Measurements from ENCODE around the gene MXD4.

Gene MXD4

GRCh38 chr4:2289311-2289954 lies 27.5 kb upstream of the MXD4 start:
- TF ChIP-seq POLR2AphosphoS5 (IDR thresholded peaks at IDR 0.05; ENCODE audit: low read depth, low read length) (no peak), REST (IDR thresholded peaks at IDR 0.05; ENCODE audit: insufficient read depth in 1 of 2, low read depth in 2 of 2, low read length in 2 of 2) (no peak), TAF1 (IDR thresholded peaks at IDR 0.05; ENCODE audit: borderline replicate concordance, insufficient read depth, low read length) (no peak), SIN3A (IDR thresholded peaks at IDR 0.05; ENCODE audit: borderline replicate concordance, insufficient read depth, low read length) (no peak), FOXP2 (optimal IDR thresholded peaks at IDR 0.05; ENCODE audit: borderline replicate concordance, extremely low read depth, extremely low read length, insufficient read depth) (no peak)

GRCh38 chr4:2288051-2288541 lies 26.2 kb upstream of the MXD4 start:
- TF ChIP-seq POLR2AphosphoS5 (IDR thresholded peaks at IDR 0.05; ENCODE audit: low read depth, low read length) = no peak
- TF ChIP-seq FOXP2 (optimal IDR thresholded peaks at IDR 0.05; ENCODE audit: borderline replicate concordance, extremely low read depth, extremely low read length, insufficient read depth) = no peak
- no peak for TF ChIP-seq REST (IDR thresholded peaks at IDR 0.05; ENCODE audit: insufficient read depth in 1 of 2, low read depth in 2 of 2, low read length in 2 of 2)
- no peak for TF ChIP-seq SIN3A (IDR thresholded peaks at IDR 0.05; ENCODE audit: borderline replicate concordance, insufficient read depth, low read length)
- no peak for TF ChIP-seq TAF1 (IDR thresholded peaks at IDR 0.05; ENCODE audit: borderline replicate concordance, insufficient read depth, low read length)

- no peak for TF ChIP-seq REST (IDR thresholded peaks at IDR 0.05; ENCODE audit: insufficient read depth in 1 of 2, low read depth in 2 of 2, low read length in 2 of 2)
- TF ChIP-seq SIN3A (IDR thresholded peaks at IDR 0.05; ENCODE audit: borderline replicate concordance, insufficient read depth, low read length) = no peak
- TF ChIP-seq FOXP2 (optimal IDR thresholded peaks at IDR 0.05; ENCODE audit: borderline replicate concordance, extremely low read depth, extremely low read length, insufficient read depth) = no peak
- no peak for TF ChIP-seq POLR2AphosphoS5 (IDR thresholded peaks at IDR 0.05; ENCODE audit: low read depth, low read length)
- no peak for TF ChIP-seq TAF1 (IDR thresholded peaks at IDR 0.05; ENCODE audit: borderline replicate concordance, insufficient read depth, low read length)
These were observed 25.6 kb upstream of the MXD4 start for GRCh38 chr4:2287594-2287915.

GRCh38 chr4:2286904-2287593 lies 25.1 kb upstream of the MXD4 start:
- TF ChIP-seq REST (IDR thresholded peaks at IDR 0.05; ENCODE audit: insufficient read depth in 1 of 2, low read depth in 2 of 2, low read length in 2 of 2) (no peak), TAF1 (IDR thresholded peaks at IDR 0.05; ENCODE audit: borderline replicate concordance, insufficient read depth, low read length) (no peak), POLR2AphosphoS5 (IDR thresholded peaks at IDR 0.05; ENCODE audit: low read depth, low read length) (no peak), SIN3A (IDR thresholded peaks at IDR 0.05; ENCODE audit: borderline replicate concordance, insufficient read depth, low read length) (no peak), FOXP2 (optimal IDR thresholded peaks at IDR 0.05; ENCODE audit: borderline replicate concordance, extremely low read depth, extremely low read length, insufficient read depth) (no peak)
